H1 (cell line): ENCODE data around the gene CD69. TPM values are rescaled to one million over a fixed set of nuclear protein-coding genes. Genes with fewer than 3 reads are reported as not detected.

ENCODE experiments used
- CTCF ChIA-PET: fragments of 300-600 bp; sonication (Branson Sonifier 250); formaldehyde crosslinking; loops from one replicate; lab custom pipeline; 2021; ENCODE audit not compliant: partially characterized antibody; lab: Charles Lee
- POLR2A ChIA-PET: fragments of 300-600 bp; sonication (Branson Sonifier 250); formaldehyde crosslinking; loops from one replicate; lab custom pipeline; 2021; ENCODE audit warnings: inconsistent platforms; ENCODE audit not compliant: partially characterized antibody; lab: Charles Lee
- DNase-seq, 2 experiments: peaks; one replicate each; pipeline versions ENCODE4 v3.0.0 to v3.0.0-alpha.2; 2010 to 2022; ENCODE audit warnings: low spot score in 2 of 2, low read depth in 1 of 2, mixed read lengths in 1 of 2
- FAIRE-seq: peaks from 2 replicates; lab custom pipeline; 2011; peaks lifted over from hg19 to GRCh38; lab: Jason Lieb, UNC
- H2AFZ ChIP-seq: 2 replicates; pipeline ENCODE4 v1.8.1; 2012; ENCODE audit warnings: low read length, inconsistent platforms
- H2AK5ac ChIP-seq: 2 replicates; pipeline ENCODE4 v1.6.1; 2013; ENCODE audit warnings: low read depth, low read length
- H2BK120ac ChIP-seq: replicated peaks from 2 replicates; pipeline ENCODE3; 2013; ENCODE audit warnings: low read depth, low read length, inconsistent platforms
- H2BK12ac ChIP-seq: 2 replicates; pipeline ENCODE4 v1.6.1; 2013; ENCODE audit warnings: low read depth, low read length
- H2BK15ac ChIP-seq: 2 replicates; pipeline ENCODE4 v1.6.1; 2013; ENCODE audit warnings: low read length
- H2BK20ac ChIP-seq: 2 replicates; pipeline ENCODE4 v1.6.1; 2013; ENCODE audit warnings: low read length
- H2BK5ac ChIP-seq: 2 replicates; pipeline ENCODE4 v1.6.1; 2013; ENCODE audit warnings: low read depth, low read length
- H3K14ac ChIP-seq: 2 replicates; pipeline ENCODE4 v1.6.1; 2013; ENCODE audit warnings: inconsistent platforms; ENCODE audit not compliant: insufficient read length
- H3K18ac ChIP-seq: 2 replicates; pipeline ENCODE4 v1.6.1; 2013; ENCODE audit warnings: low read length; ENCODE audit errors: extremely low read depth
- H3K23ac ChIP-seq: 2 replicates; pipeline ENCODE4 v1.6.1; 2013; ENCODE audit warnings: inconsistent platforms; ENCODE audit not compliant: insufficient read length
- H3K23me2 ChIP-seq: 2 replicates; pipeline ENCODE4 v1.6.1; 2013; ENCODE audit warnings: low read depth, low read length
- H3K27ac ChIP-seq: 2 replicates; pipeline ENCODE4 v1.6.1; 2011; ENCODE audit warnings: low read depth, low read length, inconsistent platforms
- H3K27me3 ChIP-seq, 4 experiments: replicated peaks in 1 of 4; 1 replicate in 1 of 4; 2 replicates in 3 of 4; pipeline versions ENCODE4 v1.6.1 to v1.8.1; 2011 to 2013; ENCODE audit warnings: low read length in 3 of 4, mild to moderate bottlenecking in 3 of 4, inconsistent platforms in 2 of 4, mixed read lengths in 2 of 4, moderate library complexity in 1 of 4; ENCODE audit not compliant: control insufficient read depth in 3 of 4, insufficient read depth in 3 of 4; ENCODE audit errors: extremely low read depth in 1 of 4
- H3K36me3 ChIP-seq, 4 experiments: 2 replicates each; pipeline versions ENCODE4 v1.6.1 to v1.8.1; 2011 to 2013; ENCODE audit warnings: mild to moderate bottlenecking in 4 of 4, low read length in 3 of 4, moderate library complexity in 2 of 4, control low read depth in 1 of 4, inconsistent platforms in 1 of 4; ENCODE audit not compliant: insufficient read depth in 4 of 4, control insufficient read depth in 2 of 4
- H3K4ac ChIP-seq: replicated peaks from 2 replicates; pipeline ENCODE3; 2013; ENCODE audit warnings: low read length, low read depth, mixed read lengths, inconsistent platforms; ENCODE audit not compliant: insufficient read length
- H3K4me1 ChIP-seq, 4 experiments: replicated peaks in 1 of 4; 1 replicate in 1 of 4; 2 replicates in 3 of 4; pipeline versions ENCODE4 v1.6.1 to v1.8.1; 2011 to 2013; ENCODE audit warnings: low read length in 3 of 4, inconsistent platforms in 2 of 4, mixed read lengths in 1 of 4; ENCODE audit not compliant: insufficient read depth in 4 of 4, control insufficient read depth in 3 of 4
- H3K4me2 ChIP-seq, 2 experiments: 2 replicates each; pipeline versions ENCODE4 v1.6.1 to v1.8.1; 2011 to 2013; ENCODE audit warnings: low read depth in 2 of 2, low read length in 2 of 2, control low read depth in 1 of 2, inconsistent platforms in 1 of 2, mild to moderate bottlenecking in 1 of 2; ENCODE audit not compliant: insufficient read depth in 1 of 2
- H3K4me3 ChIP-seq, 4 experiments: fragments of 200-600, 300-600 bp in 1 of 4; sonication (generic), shearing (Covaris generic), sonication (Bioruptor Twin) in 1 of 4; 2 replicates each; pipeline versions ENCODE4 v1.5.1 to v1.8.1; 2011 to 2016; ENCODE audit warnings: low read length in 4 of 4, low read depth in 3 of 4, control low read depth in 2 of 4, inconsistent platforms in 2 of 4, mild to moderate bottlenecking in 2 of 4, mixed read lengths in 1 of 4, moderate library complexity in 1 of 4; ENCODE audit not compliant: insufficient read depth in 2 of 4; ENCODE audit errors: extremely low read depth in 1 of 4
- H3K56ac ChIP-seq: replicated peaks from 2 replicates; pipeline ENCODE3; 2013; ENCODE audit warnings: low read depth, mild to moderate bottlenecking, mixed read lengths, low read length, inconsistent platforms; ENCODE audit not compliant: insufficient read length
- H3K79me1 ChIP-seq: 2 replicates; pipeline ENCODE4 v1.6.1; 2013; ENCODE audit warnings: low read depth, low read length, control low read depth
- H3K79me2 ChIP-seq, 2 experiments: 2 replicates each; pipeline versions ENCODE4 v1.6.1 to v1.8.1; 2012 to 2013; ENCODE audit warnings: low read length in 2 of 2, mild to moderate bottlenecking in 2 of 2, inconsistent platforms in 1 of 2; ENCODE audit not compliant: insufficient read depth in 2 of 2, control insufficient read depth in 1 of 2
- H3K9ac ChIP-seq, 4 experiments: replicated peaks in 1 of 4; 1 replicate in 1 of 4; 2 replicates in 3 of 4; pipeline versions ENCODE4 v1.6.1 to v1.8.1; 2011 to 2013; ENCODE audit warnings: low read depth in 3 of 4, low read length in 3 of 4, control low read depth in 2 of 4, mild to moderate bottlenecking in 2 of 4, moderate library complexity in 2 of 4, inconsistent platforms in 1 of 4; ENCODE audit errors: extremely low read depth in 1 of 4
- H3K9me3 ChIP-seq, 2 experiments: 2 replicates each; pipeline versions ENCODE4 v1.6.1 to v1.8.1; 2012 to 2013; ENCODE audit warnings: mild to moderate bottlenecking in 2 of 2, moderate library complexity in 2 of 2, control low read depth in 1 of 2, inconsistent platforms in 1 of 2, low read depth in 1 of 2, low read length in 1 of 2, mixed read lengths in 1 of 2; ENCODE audit not compliant: insufficient read depth in 2 of 2
- H4K20me1 ChIP-seq, 2 experiments: replicated peaks in 1 of 2; 2 replicates each; pipeline versions ENCODE3 to v1.8.1; 2011 to 2013; ENCODE audit warnings: inconsistent platforms in 2 of 2, low read length in 2 of 2, mild to moderate bottlenecking in 1 of 2; ENCODE audit not compliant: insufficient read depth in 2 of 2, control insufficient read depth in 1 of 2
- H4K5ac ChIP-seq: 2 replicates; pipeline ENCODE4 v1.6.1; 2013; ENCODE audit warnings: low read length, low read depth, mixed read lengths, inconsistent platforms; ENCODE audit not compliant: insufficient read length
- H4K8ac ChIP-seq: 2 replicates; pipeline ENCODE4 v1.8.0; 2013; ENCODE audit warnings: mild to moderate bottlenecking, moderate library complexity, low read length, inconsistent platforms; ENCODE audit not compliant: insufficient read depth; ENCODE audit errors: extremely low read depth
- H4K91ac ChIP-seq: replicated peaks from 2 replicates; pipeline ENCODE3; 2013; ENCODE audit warnings: low read length, mixed read lengths, inconsistent platforms; ENCODE audit not compliant: insufficient read length
- CHD1 ChIP-seq: IDR thresholded peaks from 2 replicates; pipeline ENCODE4 v1.6.1; 2012; ENCODE audit warnings: low read depth, low read length, improper control_type of control experiment
- NRF1 ChIP-seq: IDR thresholded peaks from 2 replicates; pipeline ENCODE4 v1.6.1; 2011; ENCODE audit warnings: mild to moderate bottlenecking, low read depth, low read length, improper control_type of control experiment
- PHF8 ChIP-seq: fragments of 200-600 bp; sonication (generic); conservative IDR thresholded peaks from 2 replicates; pipeline ENCODE4 v1.7.1; 2012; ENCODE audit warnings: low read depth, mild to moderate bottlenecking, inconsistent platforms, low read length, moderate library complexity
- RAD21 ChIP-seq, 2 experiments: IDR thresholded peaks in 1 of 2; conservative IDR thresholded peaks in 1 of 2; 2 replicates each; pipeline ENCODE4 v1.6.1; 2011; ENCODE audit warnings: low read depth in 2 of 2, low read length in 2 of 2, improper control_type of control experiment in 1 of 2, inconsistent platforms in 1 of 2, mild to moderate bottlenecking in 1 of 2, moderate library complexity in 1 of 2
- RBBP5 ChIP-seq: IDR thresholded peaks from 2 replicates; pipeline ENCODE4 v1.7.1; 2012; ENCODE audit warnings: low read depth, mild to moderate bottlenecking, inconsistent platforms, low read length, moderate library complexity, borderline replicate concordance
- RFX5 ChIP-seq: IDR thresholded peaks from 2 replicates; pipeline ENCODE4 v1.6.1; 2011; ENCODE audit warnings: low read depth, low read length, improper control_type of control experiment, borderline replicate concordance
- TCF12 ChIP-seq: IDR thresholded peaks from 2 replicates; pipeline ENCODE4 v1.6.1; 2011; ENCODE audit warnings: low read depth, mild to moderate bottlenecking, low read length
- WGBS, 2 experiments: shearing (Covaris generic) in 1 of 2; methylation state at CpG; one replicate each; pipeline versions ENCODE4 v1.1.6 to v1.1.7; 2013 to 2015; ENCODE audit warnings: low lambda C conversion rate in 2 of 2, mixed read lengths in 2 of 2, inconsistent platforms in 1 of 2, low coverage in 1 of 2, missing lambda C conversion rate in 1 of 2; ENCODE audit not compliant: insufficient replicate concordance in 2 of 2, insufficient coverage in 1 of 2, insufficient read length in 1 of 2; ENCODE audit errors: extremely low coverage in 1 of 2, missing lambda C conversion rate in 1 of 2; 5-methylcytosine and 5-hydroxymethylcytosine counted together
- polyA plus RNA-seq, 7 experiments: library from polyadenylated mRNA; depleted of rRNA in 3 of 7; stranded (reverse) in 5 of 7; unstranded in 2 of 7; fragments of >200 nt in 5 of 7; fragments of 200-250 nt in 2 of 7; gene quantifications; 1 replicate in 5 of 7; 2 replicates in 1 of 7; 4 replicates in 1 of 7; pipeline versions ENCODE4 v1.2.1 to v1.2.3, GENCODE V29; 2011 to 2013; ENCODE audit warnings: missing spikeins in 2 of 7, mixed read lengths in 2 of 7
- total RNA-seq: library from RNA; stranded (reverse); fragmentation: NEBNext Ultra II Directional; extraction: Animal tissue kit (Norgen Biotek cat#: 25700); gene quantifications from 2 replicates; pipeline ENCODE4 v1.2.1, GENCODE V29; 2021
- TF ChIP-seq, protein P1 (sequence below): IDR thresholded peaks from 2 replicates; pipeline ENCODE4 v1.6.1; 2012; ENCODE audit warnings: low read length, inconsistent platforms
- TF ChIP-seq, protein P2 (sequence below): IDR thresholded peaks from 2 replicates; pipeline ENCODE4 v1.6.1; 2012; ENCODE audit warnings: inconsistent platforms

CD69 gene
- total and polyA plus RNA-seq, 2 of the 8 experiments (the other 6 are each of a cell fraction or from before 2014, with no cell fraction given): not detected

DNA sequence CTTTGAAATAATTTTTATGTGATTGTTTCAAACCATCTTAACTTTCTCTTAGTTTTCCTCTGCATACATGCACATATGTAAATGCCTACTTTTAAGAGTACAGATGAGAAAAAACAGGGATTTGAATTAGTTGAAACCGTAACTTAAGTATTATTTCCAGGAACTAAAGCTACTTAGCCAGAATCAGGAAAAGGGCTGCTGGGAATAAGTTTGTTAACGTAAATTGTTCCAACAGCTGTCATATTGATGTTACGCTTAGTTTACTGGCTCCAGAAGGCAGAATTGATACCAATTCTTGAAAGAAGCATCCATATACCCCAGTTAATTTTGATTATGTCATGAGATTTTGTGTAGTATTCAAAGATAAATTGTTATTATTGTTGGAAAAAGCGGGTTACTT, 48.6 kb upstream of the CD69 start:
- WGBS, 2 experiments: 90 to 100% methylated on average over 1 to 4 of the region's 4 CpGs
- H3K14ac ChIP-seq: no peak overlapping the region
- TF ChIP-seq, protein P1, sequence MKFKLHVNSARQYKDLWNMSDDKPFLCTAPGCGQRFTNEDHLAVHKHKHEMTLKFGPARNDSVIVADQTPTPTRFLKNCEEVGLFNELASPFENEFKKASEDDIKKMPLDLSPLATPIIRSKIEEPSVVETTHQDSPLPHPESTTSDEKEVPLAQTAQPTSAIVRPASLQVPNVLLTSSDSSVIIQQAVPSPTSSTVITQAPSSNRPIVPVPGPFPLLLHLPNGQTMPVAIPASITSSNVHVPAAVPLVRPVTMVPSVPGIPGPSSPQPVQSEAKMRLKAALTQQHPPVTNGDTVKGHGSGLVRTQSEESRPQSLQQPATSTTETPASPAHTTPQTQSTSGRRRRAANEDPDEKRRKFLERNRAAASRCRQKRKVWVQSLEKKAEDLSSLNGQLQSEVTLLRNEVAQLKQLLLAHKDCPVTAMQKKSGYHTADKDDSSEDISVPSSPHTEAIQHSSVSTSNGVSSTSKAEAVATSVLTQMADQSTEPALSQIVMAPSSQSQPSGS: no peak
- TF ChIP-seq TCF12 (no peak), RAD21 (IDR thresholded peaks at IDR 0.05 in 1 of 2, conservative IDR thresholded peaks at IDR 0.05 in 1 of 2; ENCODE audit: low read depth in 2 of 2, low read length in 2 of 2) (no peak), NRF1 (no peak), CHD1 (no peak), PHF8 (no peak), RFX5 (no peak), RBBP5 (no peak)
- TF ChIP-seq, protein P2, sequence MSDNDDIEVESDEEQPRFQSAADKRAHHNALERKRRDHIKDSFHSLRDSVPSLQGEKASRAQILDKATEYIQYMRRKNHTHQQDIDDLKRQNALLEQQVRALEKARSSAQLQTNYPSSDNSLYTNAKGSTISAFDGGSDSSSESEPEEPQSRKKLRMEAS: no peak

More for the DNA sequence above, 48.6 kb upstream of the CD69 start:
- Histone ChIP-seq H3K4ac (no peak overlapping the region), H3K4me3 (no peak overlapping the region), H3K9ac (no peak overlapping the region), H4K8ac (no peak overlapping the region), H3K23ac (no peak overlapping the region), H3K4me1 (no peaks in the 10 kb centered on the region), H4K5ac (no peak overlapping the region), H2BK15ac (no peak overlapping the region), H3K27me3 (no peaks in the 10 kb centered on the region), H2AK5ac (no peak overlapping the region), H2AFZ (no peak overlapping the region), H3K56ac (no peak overlapping the region), H3K9me3 (no peaks in the 10 kb centered on the region), H3K23me2 (no peaks in the 10 kb centered on the region), H3K79me2 (no peaks in the 10 kb centered on the region), H3K4me2 (no peak overlapping the region), H3K27ac (no peak overlapping the region), H2BK5ac (no peak overlapping the region), H3K18ac (no peak overlapping the region), H3K79me1 (no peaks in the 10 kb centered on the region), H4K20me1 (no peaks in the 10 kb centered on the region), H2BK120ac (no peak overlapping the region), H4K91ac (no peak overlapping the region), H3K36me3 (no peaks in the 10 kb centered on the region), H2BK12ac (no peak overlapping the region), H2BK20ac (no peak overlapping the region)
- DNase-seq (no peak), FAIRE-seq (no peak)
- CTCF ChIA-PET: interaction anchor here (0.7 to 2.8 kb wide), 3 partner anchors 13 to 59 kb away, joined by 3 to 18 read pairs (median 3); no protein-coding TSS in a partner anchor
- POLR2A ChIA-PET: no interaction called here
